HepG2 (cell line): ENCODE measurements around the gene PDZD7. TPM values are rescaled to one million over a fixed set of nuclear protein-coding genes. Genes with fewer than 3 reads are reported as not detected.

Experiments
- FOXK1 ChIP-seq: sonication (generic); formaldehyde crosslinking; IDR thresholded peaks from 2 replicates; pipeline ENCODE4 v1.4.0; 2020; ENCODE audit warnings: low read depth, missing genetic modification reagents, borderline replicate concordance
- GFI1 ChIP-seq: sonication (generic); formaldehyde crosslinking; IDR thresholded peaks from 2 replicates; pipeline ENCODE4 v1.5.0; 2020; ENCODE audit warnings: missing genetic modification reagents, mild to moderate bottlenecking, borderline replicate concordance
- GZF1 ChIP-seq: sonication (generic); formaldehyde crosslinking; IDR thresholded peaks from 2 replicates; pipeline ENCODE4 v1.5.1; 2020; ENCODE audit warnings: mild to moderate bottlenecking, missing genetic modification reagents
- MED13 ChIP-seq: sonication (generic); formaldehyde crosslinking; IDR thresholded peaks from 2 replicates; pipeline ENCODE4 v1.5.0; 2020; ENCODE audit warnings: missing genetic modification reagents
- SIX4 ChIP-seq: sonication (generic); formaldehyde crosslinking; IDR thresholded peaks from 2 replicates; pipeline ENCODE4 v1.4.0; 2020; ENCODE audit warnings: missing genetic modification reagents
- SP2 ChIP-seq: sonication (generic); formaldehyde crosslinking; IDR thresholded peaks from 2 replicates; pipeline ENCODE4 v1.5.1; 2020; ENCODE audit warnings: mild to moderate bottlenecking, missing genetic modification reagents
- SP4 ChIP-seq: sonication (generic); formaldehyde crosslinking; IDR thresholded peaks from 2 replicates; pipeline ENCODE4 v1.8.1; 2023; ENCODE audit warnings: mild to moderate bottlenecking, missing genetic modification reagents
- SRSF9 ChIP-seq: fragments of 200-400 bp; formaldehyde crosslinking; IDR thresholded peaks from 2 replicates; pipeline ENCODE4 v1.6.1; 2018; ENCODE audit warnings: borderline replicate concordance, mild to moderate bottlenecking, low read depth, low read length; ENCODE audit not compliant: insufficient read depth, poor library complexity, severe bottlenecking
- TARDBP ChIP-seq: sonication (generic); formaldehyde crosslinking; IDR thresholded peaks from 2 replicates; pipeline ENCODE4 v1.8.0; 2022; ENCODE audit warnings: mild to moderate bottlenecking, missing genetic modification reagents
- ZBTB7B ChIP-seq: sonication (generic); formaldehyde crosslinking; IDR thresholded peaks from 2 replicates; pipeline ENCODE4 v1.4.0; 2020; ENCODE audit warnings: missing genetic modification reagents
- ZFY ChIP-seq: sonication (generic); formaldehyde crosslinking; IDR thresholded peaks from 2 replicates; pipeline ENCODE4 v1.4.0; 2020; ENCODE audit warnings: missing genetic modification reagents
- ZNF543 ChIP-seq: sonication (generic); formaldehyde crosslinking; IDR thresholded peaks from 2 replicates; pipeline ENCODE4 v1.4.0; 2020; ENCODE audit warnings: mild to moderate bottlenecking, missing genetic modification reagents
- ZNF607 ChIP-seq: sonication (generic); formaldehyde crosslinking; IDR thresholded peaks from 2 replicates; pipeline ENCODE4 v1.5.1; 2020; ENCODE audit warnings: missing genetic modification reagents, mild to moderate bottlenecking, borderline replicate concordance
- ZNF709 ChIP-seq: sonication (generic); formaldehyde crosslinking; IDR thresholded peaks from 2 replicates; pipeline ENCODE4 v1.5.0; 2020; ENCODE audit warnings: mild to moderate bottlenecking, missing genetic modification reagents
- ZNF777 ChIP-seq: sonication (generic); formaldehyde crosslinking; IDR thresholded peaks from 2 replicates; pipeline ENCODE4 v1.4.0; 2020; ENCODE audit warnings: missing genetic modification reagents
- ZSCAN12 ChIP-seq: sonication (generic); formaldehyde crosslinking; IDR thresholded peaks from 2 replicates; pipeline ENCODE4 v1.9.0; 2021; ENCODE audit warnings: mild to moderate bottlenecking, missing genetic modification reagents
- polyA plus RNA-seq, 8 experiments: library from polyadenylated mRNA; depleted of rRNA in 3 of 8; stranded (reverse) in 7 of 8; unstranded in 1 of 8; fragments of >200 nt; fragmentation: Illumina TruSeq in 4 of 8; extraction: Trizol in 4 of 8; gene quantifications; 2 replicates each; pipeline versions ENCODE4 v1.2.1 to v1.2.3, GENCODE V29; 2011 to 2016; ENCODE audit warnings: low read depth in 4 of 8, missing spikeins in 1 of 8, mixed read lengths in 1 of 8; ENCODE audit not compliant: insufficient read depth in 1 of 8
- total RNA-seq, 5 experiments: library from RNA; depleted of rRNA; stranded (reverse); fragments of >200 nt; fragmentation: Illumina TruSeq; extraction: Trizol; gene quantifications; 2 replicates each; pipeline ENCODE4 v1.2.3, GENCODE V29; 2016; ENCODE audit warnings: low read depth in 1 of 5
- TF ChIP-seq, protein P1 (sequence below), 2 experiments: sonication (generic) in 1 of 2; formaldehyde crosslinking in 1 of 2; IDR thresholded peaks; 2 replicates each; pipeline versions ENCODE4 v1.4.0 to v1.6.1; 2016 to 2020; ENCODE audit warnings: borderline replicate concordance in 1 of 2, low read depth in 1 of 2, mild to moderate bottlenecking in 1 of 2, missing genetic modification reagents in 1 of 2

PDZD7 gene
- total and polyA plus RNA-seq, 2 of the 13 experiments (the other 11 are each of a cell fraction or from before 2014, with no cell fraction given): 0.58 to 0.73 TPM

DNA sequence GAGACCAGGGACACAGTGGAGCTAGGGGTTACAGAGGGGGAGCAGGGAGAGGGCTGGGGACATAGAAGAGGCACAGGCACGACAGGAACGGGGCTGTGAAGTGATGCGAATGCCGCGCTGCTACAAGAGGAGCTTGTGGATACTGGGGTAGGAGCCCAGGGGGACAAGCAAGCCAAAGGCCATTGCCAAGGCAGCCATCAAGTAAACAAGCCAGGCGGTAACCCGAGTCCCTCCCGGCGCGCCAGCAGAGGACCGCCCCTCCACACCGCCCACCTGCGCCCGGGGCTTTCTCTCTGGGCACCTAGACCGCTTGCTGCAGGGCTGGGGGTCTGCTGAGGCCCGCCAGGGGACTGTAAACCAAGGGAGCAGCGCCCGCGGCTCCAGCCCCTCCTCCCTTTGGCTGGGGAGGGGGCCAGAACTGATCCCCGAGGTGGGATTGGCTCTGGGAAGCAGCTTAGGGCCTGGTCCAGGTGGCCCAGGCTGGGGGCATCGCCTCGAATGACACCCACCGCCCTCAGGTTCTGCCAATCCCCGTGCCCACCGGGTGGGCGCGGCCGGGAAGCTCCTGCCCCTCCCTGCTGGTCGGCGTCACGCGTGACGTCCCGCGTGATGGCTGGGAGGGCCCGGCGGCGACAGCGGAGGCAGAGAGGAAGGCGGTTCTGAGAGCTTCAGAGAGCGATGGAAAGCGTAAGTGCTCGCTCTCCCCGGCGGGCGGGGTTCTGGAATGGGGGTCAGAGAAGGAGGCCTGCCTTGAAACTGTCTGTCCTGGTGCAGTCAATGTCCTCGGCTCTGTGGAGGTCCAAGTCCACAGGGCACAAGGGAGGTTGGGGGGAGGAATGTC lies 1.1 kb upstream of the PDZD7 start (continued):
- TF ChIP-seq, protein P1, sequence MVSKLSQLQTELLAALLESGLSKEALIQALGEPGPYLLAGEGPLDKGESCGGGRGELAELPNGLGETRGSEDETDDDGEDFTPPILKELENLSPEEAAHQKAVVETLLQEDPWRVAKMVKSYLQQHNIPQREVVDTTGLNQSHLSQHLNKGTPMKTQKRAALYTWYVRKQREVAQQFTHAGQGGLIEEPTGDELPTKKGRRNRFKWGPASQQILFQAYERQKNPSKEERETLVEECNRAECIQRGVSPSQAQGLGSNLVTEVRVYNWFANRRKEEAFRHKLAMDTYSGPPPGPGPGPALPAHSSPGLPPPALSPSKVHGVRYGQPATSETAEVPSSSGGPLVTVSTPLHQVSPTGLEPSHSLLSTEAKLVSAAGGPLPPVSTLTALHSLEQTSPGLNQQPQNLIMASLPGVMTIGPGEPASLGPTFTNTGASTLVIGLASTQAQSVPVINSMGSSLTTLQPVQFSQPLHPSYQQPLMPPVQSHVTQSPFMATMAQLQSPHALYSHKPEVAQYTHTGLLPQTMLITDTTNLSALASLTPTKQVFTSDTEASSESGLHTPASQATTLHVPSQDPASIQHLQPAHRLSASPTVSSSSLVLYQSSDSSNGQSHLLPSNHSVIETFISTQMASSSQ (IDR thresholded peaks at IDR 0.05; ENCODE audit: low read depth): no peak
- TF ChIP-seq, protein P1 (CRISPR knock-in tag; IDR thresholded peaks at IDR 0.05; ENCODE audit: borderline replicate concordance): 0 out of 2 replicates have a peak, but pooled peaks have one; percentile 2
- peak; percentile 21; the same call in 1 of the 2 replicates for TF ChIP-seq ZNF777
- peak; percentile 39; the same call in 1 of the 2 replicates for TF ChIP-seq SP2 (CRISPR knock-in tag)
- TF ChIP-seq ZFY (CRISPR knock-in tag): peak; percentile 45
- peak; percentile 79 for TF ChIP-seq SIX4
- TF ChIP-seq SP4: peak; percentile 30; the same call in 1 of the 2 replicates
- peak; percentile 63; the same call in 1 of the 2 replicates for TF ChIP-seq FOXK1 (CRISPR knock-in tag)
- peak; percentile 33; the same call in 1 of the 2 replicates for TF ChIP-seq MED13 (CRISPR knock-in tag)
- TF ChIP-seq TARDBP (CRISPR knock-in tag): peak; percentile 8; the same call in 1 of the 2 replicates
- 0 out of 2 replicates have a peak, but pooled peaks have one; percentile 28 for TF ChIP-seq ZNF607
- no peak for TF ChIP-seq ZNF543
- TF ChIP-seq ZSCAN12: no peak
- TF ChIP-seq GFI1 (CRISPR knock-in tag): peak; percentile 47; the same call in 1 of the 2 replicates
- TF ChIP-seq ZBTB7B (CRISPR knock-in tag): peak; percentile 57; the same call in 1 of the 2 replicates
- TF ChIP-seq ZNF709 (CRISPR knock-in tag): no peak
- no peak for TF ChIP-seq SRSF9
- 0 out of 2 replicates have a peak, but pooled peaks have one; percentile 54 for TF ChIP-seq GZF1 (CRISPR knock-in tag)
